NCI-H146 treated with DMSO at 0.1 percent for 48 hours (cell line): ENCODE data around the gene RS1.

ENCODE experiments used
- DNase-seq: peaks from one replicate; lab custom pipeline; 2025; ENCODE audit not compliant: unreplicated experiment; lab: John Stamatoyannopoulos, UW

RS1 gene

GRCh38 chrX:18668071-18668835 is 3.7 kb downstream of the RS1 start:
- no peak for DNase-seq

- no peak for DNase-seq
Measured at GRCh38 chrX:18666614-18667013, 5.3 kb downstream of the RS1 start.

GRCh38 chrX:18664947-18665346 is 7.0 kb downstream of the RS1 start:
- no peak for DNase-seq

- no peak for DNase-seq
Measured at GRCh38 chrX:18661273-18661672, 10.6 kb downstream of the RS1 start.

- no peak for DNase-seq
Measured at GRCh38 chrX:18654875-18655836, 16.8 kb downstream of the RS1 start.

GRCh38 chrX:18652636-18653035 is 19.3 kb downstream of the RS1 start:
- no peak for DNase-seq

- DNase-seq, result no peak
Measured at GRCh38 chrX:18650662-18651061, 21.2 kb downstream of the RS1 start.

GRCh38 chrX:18649498-18649951 is 22.4 kb downstream of the RS1 start:
- no peak for DNase-seq

- no peak for DNase-seq
Measured at GRCh38 chrX:18647621-18648020, 24.3 kb downstream of the RS1 start.

GRCh38 chrX:18643853-18644252 is 28.1 kb downstream of the RS1 start:
- no peak for DNase-seq

- DNase-seq, result no peak
Measured at GRCh38 chrX:18643243-18643642, 28.7 kb downstream of the RS1 start.

GRCh38 chrX:18640686-18641085 is 31.2 kb downstream of the RS1 start:
- DNase-seq, result no peak

GRCh38 chrX:18639280-18639679 is 32.6 kb downstream of the RS1 start:
- no peak for DNase-seq

GRCh38 chrX:18638398-18638797 is 33.5 kb downstream of the RS1 start:
- no peak for DNase-seq

GRCh38 chrX:18630934-18631333 is 41.0 kb downstream of the RS1 start:
- DNase-seq, result no peak

- DNase-seq, result no peak
Measured at GRCh38 chrX:18624599-18624998, 47.3 kb downstream of the RS1 start.

- no peak for DNase-seq
Measured at GRCh38 chrX:18620349-18620748, 51.6 kb downstream of the RS1 start.

GRCh38 chrX:18619288-18619687 is 52.6 kb downstream of the RS1 start:
- DNase-seq, result no peak

GRCh38 chrX:18617407-18617750 is 54.5 kb downstream of the RS1 start:
- no peak for DNase-seq

GRCh38 chrX:18616688-18617406 is 55.1 kb downstream of the RS1 start:
- DNase-seq, result no peak

- no peak for DNase-seq
Measured at GRCh38 chrX:18613930-18614639, 57.8 kb downstream of the RS1 start.
